ENCODE results near the gene TSPAN10. TPM values are rescaled to one million over a fixed set of nuclear protein-coding genes. Genes with fewer than 3 reads are reported as not detected.

Gene TSPAN10
- total and polyA plus RNA-seq, 7 experiments from 2014 or later: 0.32 to 1.9 (median 0.51) TPM

GRCh38 chr17:81644496-81644895 is 7.5 kb downstream of the TSPAN10 start:
- Mint-ChIP-seq H3K9me3 (peaks cover 0 to 10% (median 0%) of the 10 kb centered on the region in 11 donors), H3K27ac (no peak overlapping the region), H3K36me3 (peaks cover 0 to 3% (median 0%) of the 10 kb centered on the region in 5 donors), H3K27me3 (peaks cover 0 to 23% (median 10%) of the 10 kb centered on the region in 5 donors), H3K4me3 (no peak overlapping the region), H3K4me1 (peaks cover 0 to 3% (median 0%) of the 10 kb centered on the region in 7 donors)
- Histone ChIP-seq H3K36me3 (ENCODE audit: control insufficient read depth in 2 of 3, insufficient read depth in 3 of 3, low read length in 3 of 3) (no peaks in the 10 kb centered on the region), H3K27ac (ENCODE audit: low read depth, low read length) (no peak overlapping the region), H3K4me1 (ENCODE audit: control insufficient read depth in 2 of 2, insufficient read depth in 2 of 2, low read length in 2 of 2) (no peaks in the 10 kb centered on the region), H3K27me3 (ENCODE audit: control insufficient read depth in 2 of 2, insufficient read depth in 2 of 2, low read length in 2 of 2) (no peaks in the 10 kb centered on the region), H3K4me3 (ENCODE audit: low read length) (no peak overlapping the region), H3K9me3 (ENCODE audit: control insufficient read depth in 2 of 3, low read length in 3 of 3) (peaks cover 0 to 11% (median 0%) of the 10 kb centered on the region in 3 experiments)
- ChIA-PET POLR2A (no interaction called here), CTCF (no interaction called here)
- intact Hi-C loops (cut with micrococcal nuclease): no loop called here
- DNase-seq (no peak), ATAC-seq (no peak)

DNA sequence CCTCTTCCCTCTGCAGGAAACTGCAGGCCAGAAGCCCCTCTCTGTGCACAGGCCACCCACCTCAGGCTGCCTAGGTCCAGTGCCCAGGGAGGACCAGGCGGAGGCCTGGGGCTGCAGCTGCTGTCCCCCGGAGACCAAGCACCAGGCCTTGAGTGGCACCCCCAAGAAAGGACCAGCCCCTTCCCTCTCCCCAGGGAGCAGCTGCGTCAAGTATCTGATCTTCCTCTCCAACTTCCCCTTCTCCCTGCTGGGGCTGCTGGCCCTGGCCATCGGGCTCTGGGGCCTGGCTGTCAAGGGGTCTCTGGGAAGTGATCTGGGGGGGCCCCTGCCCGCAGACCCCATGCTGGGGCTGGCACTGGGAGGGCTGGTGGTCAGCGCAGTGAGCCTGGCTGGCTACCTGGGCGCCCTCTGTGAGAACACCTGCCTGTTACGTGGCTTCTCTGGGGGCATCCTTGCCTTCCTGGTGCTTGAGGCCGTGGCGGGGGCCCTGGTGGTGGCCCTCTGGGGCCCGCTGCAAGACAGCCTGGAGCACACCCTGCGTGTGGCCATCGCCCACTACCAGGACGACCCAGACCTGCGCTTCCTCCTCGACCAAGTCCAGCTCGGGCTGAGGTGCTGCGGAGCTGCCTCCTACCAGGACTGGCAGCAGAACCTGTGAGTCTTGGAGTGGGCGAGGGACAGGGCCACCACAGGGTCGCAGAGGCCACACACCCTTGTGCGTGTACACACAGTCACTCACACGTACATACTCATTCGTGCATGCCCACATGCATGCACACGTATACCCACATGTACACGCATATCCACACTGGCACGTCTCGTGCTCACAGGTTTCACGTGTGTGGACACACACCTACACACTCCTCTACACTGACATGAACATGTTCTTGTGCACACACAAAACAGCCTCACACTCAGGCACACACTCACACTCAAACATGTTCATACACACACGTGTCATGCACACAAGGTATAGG is 8.3 kb downstream of the TSPAN10 start:
- Histone ChIP-seq H3K27ac (ENCODE audit: low read depth, low read length) (no peak overlapping the region), H3K27me3 (ENCODE audit: control insufficient read depth in 2 of 2, insufficient read depth in 2 of 2, low read length in 2 of 2) (no peaks in the 10 kb centered on the region), H3K9me3 (ENCODE audit: control insufficient read depth in 2 of 3, low read length in 3 of 3) (peaks cover 0 to 11% (median 0%) of the 10 kb centered on the region in 3 experiments), H3K4me1 (ENCODE audit: control insufficient read depth in 2 of 2, insufficient read depth in 2 of 2, low read length in 2 of 2) (no peaks in the 10 kb centered on the region), H3K36me3 (ENCODE audit: control insufficient read depth in 2 of 3, insufficient read depth in 3 of 3, low read length in 3 of 3) (no peaks in the 10 kb centered on the region), H3K4me3 (ENCODE audit: low read length) (no peak overlapping the region)
- peaks cover 0 to 3% (median 0%) of the 10 kb centered on the region in 7 donors for H3K4me1 Mint-ChIP-seq
- peaks cover 0 to 3% (median 0%) of the 10 kb centered on the region in 5 donors for H3K36me3 Mint-ChIP-seq
- ATAC-seq: no peak
- ChIA-PET CTCF (no interaction called here), POLR2A (interaction anchor here (0.9 kb wide), 1 partner anchor 18 kb away, joined by 4 read pairs; no protein-coding TSS in a partner anchor)
- H3K9me3 Mint-ChIP-seq: peaks cover 0 to 14% (median 0%) of the 10 kb centered on the region in 11 donors
- no peak overlapping the region for H3K27ac Mint-ChIP-seq
- DNase-seq: no peak
- intact Hi-C loops (cut with micrococcal nuclease): no loop called here
- H3K27me3 Mint-ChIP-seq: peaks cover 0 to 27% (median 10%) of the 10 kb centered on the region in 5 donors
- no peak overlapping the region for H3K4me3 Mint-ChIP-seq

DNA sequence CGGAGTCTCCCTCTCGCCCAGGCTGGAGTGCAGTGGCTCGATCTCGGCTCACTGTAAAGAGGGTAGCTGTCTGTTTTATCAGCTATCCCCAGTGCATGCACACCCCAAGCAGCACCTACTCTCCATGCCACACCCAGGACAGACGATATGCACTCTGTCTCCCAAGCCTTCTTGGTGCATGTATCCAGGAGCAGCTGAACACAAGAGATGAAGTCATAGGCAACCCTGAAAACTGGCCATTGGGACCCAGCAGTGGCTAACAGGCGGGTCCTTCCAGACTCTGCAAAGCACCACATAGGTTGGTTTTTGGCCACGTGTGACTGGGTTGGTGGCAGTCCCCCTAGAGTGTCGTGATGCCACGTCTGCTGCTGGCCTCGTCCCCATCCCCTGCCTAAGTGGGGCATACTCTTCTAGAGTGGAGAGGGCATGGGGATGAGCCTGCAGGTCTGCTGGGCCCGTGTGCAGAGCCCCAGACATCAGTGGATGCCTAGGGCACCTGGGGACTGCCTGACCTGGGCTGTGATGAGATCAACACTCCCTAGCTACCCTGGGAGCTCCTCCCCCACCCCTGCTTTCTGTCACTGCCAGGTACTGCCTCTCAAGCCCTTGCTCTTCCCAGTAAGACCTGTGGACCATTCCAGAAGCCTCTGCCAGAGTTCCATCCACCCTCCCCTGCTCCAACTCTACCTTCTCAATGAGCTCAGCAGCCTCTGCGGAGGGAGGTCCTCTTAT is 10.0 kb downstream of the TSPAN10 start:
- Histone ChIP-seq H3K36me3 (ENCODE audit: control insufficient read depth in 2 of 3, insufficient read depth in 3 of 3, low read length in 3 of 3) (no peaks in the 10 kb centered on the region), H3K27me3 (ENCODE audit: control insufficient read depth in 2 of 2, insufficient read depth in 2 of 2, low read length in 2 of 2) (peaks cover 0 to 4% of the 10 kb centered on the region in 2 donors), H3K9me3 (ENCODE audit: control insufficient read depth in 2 of 3, low read length in 3 of 3) (peaks cover 0 to 11% (median 0%) of the 10 kb centered on the region in 3 experiments), H3K4me1 (ENCODE audit: control insufficient read depth in 2 of 2, insufficient read depth in 2 of 2, low read length in 2 of 2) (no peaks in the 10 kb centered on the region), H3K4me3 (ENCODE audit: low read length) (no peak overlapping the region), H3K27ac (ENCODE audit: low read depth, low read length) (no peak overlapping the region)
- Mint-ChIP-seq H3K36me3 (peaks cover 0 to 3% (median 0%) of the 10 kb centered on the region in 5 donors), H3K27ac (peak overlapping the region in 2 of 9 donors; percentile 23 to 56), H3K9me3 (peaks cover 0 to 14% (median 0%) of the 10 kb centered on the region in 11 donors), H3K4me1 (peaks cover 0 to 5% (median 3%) of the 10 kb centered on the region in 7 donors), H3K4me3 (no peak overlapping the region), H3K27me3 (peaks cover 4 to 27% (median 14%) of the 10 kb centered on the region in 5 donors)
- DNase-seq (no peak), ATAC-seq (no peak)
- intact Hi-C loops (cut with micrococcal nuclease): no loop called here
- CTCF ChIA-PET: no interaction called here
- POLR2A ChIA-PET: interaction anchor here (0.7 kb wide), 1 partner anchor 10 kb away, joined by 3 read pairs; no protein-coding TSS in a partner anchor

- intact Hi-C loops (cut with micrococcal nuclease): no loop called here
- POLR2A ChIA-PET: no interaction called here
- H3K9me3 ChIP-seq (ENCODE audit: control insufficient read depth in 2 of 3, low read length in 3 of 3): peaks cover 0 to 11% (median 0%) of the 10 kb centered on the region in 3 experiments
- no peaks in the 10 kb centered on the region for H3K4me1 ChIP-seq (ENCODE audit: control insufficient read depth in 2 of 2, insufficient read depth in 2 of 2, low read length in 2 of 2)
- H3K27ac ChIP-seq (ENCODE audit: low read depth, low read length): no peak overlapping the region
- H3K4me3 ChIP-seq (ENCODE audit: low read length): no peak overlapping the region
- no peak for ATAC-seq
- H3K27ac Mint-ChIP-seq: peak overlapping the region in 1 of 9 donors; percentile 23
- H3K4me1 Mint-ChIP-seq: peaks cover 0 to 7% (median 4%) of the 10 kb centered on the region in 7 donors
- H3K4me3 Mint-ChIP-seq: no peak overlapping the region
- H3K9me3 Mint-ChIP-seq: peaks cover 0 to 14% (median 0%) of the 10 kb centered on the region in 11 donors
- H3K27me3 ChIP-seq (ENCODE audit: control insufficient read depth in 2 of 2, insufficient read depth in 2 of 2, low read length in 2 of 2): peaks cover 0 to 4% of the 10 kb centered on the region in 2 donors
- no peaks in the 10 kb centered on the region for H3K36me3 ChIP-seq (ENCODE audit: control insufficient read depth in 2 of 3, insufficient read depth in 3 of 3, low read length in 3 of 3)
- CTCF ChIA-PET: no interaction called here
- H3K27me3 Mint-ChIP-seq: peaks cover 4 to 27% (median 15%) of the 10 kb centered on the region in 5 donors
- H3K36me3 Mint-ChIP-seq: peaks cover 0 to 3% (median 0%) of the 10 kb centered on the region in 5 donors
- no peak for DNase-seq
Observed at GRCh38 chr17:81647640-81648012, 10.6 kb downstream of the TSPAN10 start.

DNA sequence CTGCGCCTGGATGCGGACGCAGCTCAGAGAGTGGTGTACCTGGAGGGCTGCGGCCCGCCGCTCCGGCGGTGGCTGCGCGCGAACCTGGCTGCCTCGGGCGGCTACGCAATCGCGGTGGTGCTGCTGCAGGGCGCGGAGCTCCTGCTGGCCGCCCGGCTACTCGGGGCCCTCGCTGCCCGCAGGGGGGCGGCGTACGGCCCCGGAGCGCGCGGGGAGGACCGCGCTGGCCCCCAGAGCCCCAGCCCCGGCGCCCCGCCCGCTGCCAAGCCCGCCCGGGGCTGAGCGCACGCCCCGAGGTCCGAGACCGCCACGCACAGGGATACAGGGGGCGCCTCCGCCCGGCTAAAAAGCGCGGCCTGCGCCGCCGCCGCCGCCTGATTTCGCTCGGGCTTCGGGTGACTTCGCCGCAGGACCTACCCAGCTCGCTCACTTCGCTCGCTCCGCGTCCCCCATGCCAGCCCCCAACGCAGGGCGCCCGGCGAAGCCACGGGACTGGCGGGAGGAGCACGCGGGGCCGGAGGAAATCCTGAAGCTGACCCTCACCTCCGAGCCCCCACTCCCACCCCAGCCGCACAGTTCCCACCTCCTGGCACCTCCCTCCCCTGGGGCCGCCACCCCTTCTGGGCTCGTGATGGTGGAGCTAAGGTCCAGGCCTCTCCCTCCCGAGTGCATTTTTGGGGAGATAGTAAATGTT is 11.2 kb downstream of the TSPAN10 start:
- H3K9me3 ChIP-seq (ENCODE audit: control insufficient read depth in 2 of 3, low read length in 3 of 3): peaks cover 0 to 11% (median 0%) of the 10 kb centered on the region in 3 experiments
- H3K4me1 ChIP-seq (ENCODE audit: control insufficient read depth in 2 of 2, insufficient read depth in 2 of 2, low read length in 2 of 2): peaks cover 0 to 2% of the 10 kb centered on the region in 2 donors
- H3K4me3 ChIP-seq (ENCODE audit: low read length): no peak overlapping the region
- Mint-ChIP-seq H3K27ac (no peak overlapping the region), H3K27me3 (peaks cover 4 to 27% (median 15%) of the 10 kb centered on the region in 5 donors), H3K4me3 (no peak overlapping the region), H3K9me3 (peaks cover 0 to 14% (median 0%) of the 10 kb centered on the region in 11 donors), H3K4me1 (peaks cover 2 to 12% (median 4%) of the 10 kb centered on the region in 7 donors), H3K36me3 (peaks cover 0 to 3% (median 0%) of the 10 kb centered on the region in 5 donors)
- DNase-seq: no peak
- intact Hi-C loops (cut with micrococcal nuclease): no loop called here
- ChIA-PET CTCF (no interaction called here), POLR2A (interaction anchor here (1.0 kb wide), 1 partner anchor 15 kb away, joined by 3 read pairs; no protein-coding TSS in a partner anchor)
- H3K27me3 ChIP-seq (ENCODE audit: control insufficient read depth in 2 of 2, insufficient read depth in 2 of 2, low read length in 2 of 2): peaks cover 0 to 4% of the 10 kb centered on the region in 2 donors
- no peaks in the 10 kb centered on the region for H3K36me3 ChIP-seq (ENCODE audit: control insufficient read depth in 2 of 3, insufficient read depth in 3 of 3, low read length in 3 of 3)
- no peak overlapping the region for H3K27ac ChIP-seq (ENCODE audit: low read depth, low read length)
- ATAC-seq: no peak

DNA sequence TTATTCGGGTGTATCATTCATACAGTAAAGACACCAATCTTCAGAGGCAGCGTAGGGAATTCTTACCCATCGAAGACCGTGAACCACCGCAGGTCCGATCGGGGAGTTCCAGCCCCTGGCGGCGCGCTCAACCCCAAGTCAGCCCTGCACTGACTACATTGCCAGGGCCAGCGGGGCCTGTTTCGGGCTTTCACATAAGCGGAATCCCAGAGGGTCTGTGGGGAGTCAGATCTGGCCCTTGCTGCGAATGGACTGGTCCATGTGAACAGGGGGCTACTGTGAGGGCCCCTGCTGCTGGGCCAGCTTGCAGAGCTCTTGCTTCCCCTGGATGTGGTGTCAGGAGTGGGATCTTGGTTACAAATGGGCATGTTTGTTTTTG is 11.7 kb downstream of the TSPAN10 start:
- H3K36me3 ChIP-seq (ENCODE audit: control insufficient read depth in 2 of 3, insufficient read depth in 3 of 3, low read length in 3 of 3): no peaks in the 10 kb centered on the region
- H3K27ac ChIP-seq (ENCODE audit: low read depth, low read length): no peak overlapping the region
- ChIA-PET CTCF (no interaction called here), POLR2A (interaction anchor here (1.0 kb wide), 1 partner anchor 14 kb away, joined by 3 read pairs; no protein-coding TSS in a partner anchor)
- no peak overlapping the region for H3K4me3 ChIP-seq (ENCODE audit: low read length)
- Mint-ChIP-seq H3K9me3 (peaks cover 0 to 14% (median 0%) of the 10 kb centered on the region in 11 donors), H3K4me1 (peaks cover 7 to 17% (median 9%) of the 10 kb centered on the region in 7 donors), H3K4me3 (no peak overlapping the region), H3K27me3 (peaks cover 4 to 27% (median 15%) of the 10 kb centered on the region in 5 donors), H3K36me3 (peaks cover 0 to 6% (median 0%) of the 10 kb centered on the region in 5 donors), H3K27ac (no peak overlapping the region)
- no peak for DNase-seq
- intact Hi-C loops (cut with micrococcal nuclease): no loop called here
- no peak for ATAC-seq
- H3K4me1 ChIP-seq (ENCODE audit: control insufficient read depth in 2 of 2, insufficient read depth in 2 of 2, low read length in 2 of 2): peaks cover 0 to 5% of the 10 kb centered on the region in 2 donors
- peaks cover 0 to 8% of the 10 kb centered on the region in 2 donors for H3K27me3 ChIP-seq (ENCODE audit: control insufficient read depth in 2 of 2, insufficient read depth in 2 of 2, low read length in 2 of 2)
- peaks cover 0 to 11% (median 0%) of the 10 kb centered on the region in 3 experiments for H3K9me3 ChIP-seq (ENCODE audit: control insufficient read depth in 2 of 3, low read length in 3 of 3)
